Common myeloid progenitor, CD34-positive (primary cell): ENCODE measurements around the gene ADGRB3.

Experiments used
- CTCF ChIA-PET: fragments of 350-600 bp; sonication (Branson Sonifier 250); formaldehyde crosslinking; loops from one replicate; lab custom pipeline; 2021; ENCODE audit warnings: antibody characterized with exemption; lab: Charles Lee
- POLR2A ChIA-PET: fragments of 350-600 bp; sonication (Branson Sonifier 250); formaldehyde crosslinking; loops from one replicate; lab custom pipeline; 2021; ENCODE audit warnings: antibody characterized with exemption; lab: Charles Lee
- DNase-seq, 3 donors: peaks; one replicate each; pipeline versions ENCODE4 v3.0.0 to v3.0.0-alpha.2; 2013
- H3K27ac ChIP-seq, 2 experiments: 1 replicate in 1 of 2; 2 replicates in 1 of 2; pipeline ENCODE4 v1.7.0; 2013; ENCODE audit warnings: inconsistent platforms in 2 of 2, low read length in 2 of 2, mild to moderate bottlenecking in 2 of 2, low read depth in 1 of 2, moderate library complexity in 1 of 2; ENCODE audit not compliant: severe bottlenecking in 2 of 2, insufficient read depth in 1 of 2, poor library complexity in 1 of 2
- H3K27me3 ChIP-seq, 5 experiments: replicated peaks in 2 of 5; 1 replicate in 3 of 5; 2 replicates in 2 of 5; pipeline versions ENCODE4 v1.6.1 to v1.7.0; 2013; ENCODE audit warnings: low read length in 4 of 5, mild to moderate bottlenecking in 2 of 5, moderate library complexity in 2 of 5, inconsistent platforms in 1 of 5; ENCODE audit not compliant: insufficient read depth in 5 of 5, control insufficient read depth in 4 of 5
- H3K36me3 ChIP-seq, 4 experiments: 1 replicate in 2 of 4; 2 replicates in 2 of 4; pipeline versions ENCODE4 v1.6.1 to v1.7.0; 2013; ENCODE audit warnings: low read length in 3 of 4, control low read depth in 1 of 4, mild to moderate bottlenecking in 1 of 4; ENCODE audit not compliant: control insufficient read depth in 4 of 4, insufficient read depth in 4 of 4
- H3K4me1 ChIP-seq, 4 experiments: 1 replicate in 3 of 4; 2 replicates in 1 of 4; pipeline versions ENCODE4 v1.6.1 to v1.7.1; 2013; ENCODE audit warnings: low read length in 3 of 4, mild to moderate bottlenecking in 3 of 4, control low read depth in 1 of 4, inconsistent platforms in 1 of 4, moderate library complexity in 1 of 4; ENCODE audit not compliant: control insufficient read depth in 4 of 4, insufficient read depth in 4 of 4; ENCODE audit errors: control extremely low read depth in 1 of 4
- H3K4me3 ChIP-seq, 7 experiments: 1 replicate in 4 of 7; 2 replicates in 3 of 7; pipeline versions ENCODE4 v1.5.1 to v1.7.0; 2013; ENCODE audit warnings: mild to moderate bottlenecking in 7 of 7, low read length in 6 of 7, moderate library complexity in 6 of 7, inconsistent platforms in 2 of 7, low read depth in 2 of 7, control low read depth in 1 of 7; ENCODE audit not compliant: insufficient read depth in 4 of 7, control insufficient read depth in 1 of 7; ENCODE audit errors: extremely low read depth in 1 of 7
- H3K9me3 ChIP-seq, 5 experiments: 1 replicate in 4 of 5; 2 replicates in 1 of 5; pipeline versions ENCODE4 v1.6.1 to v1.7.1; 2013; ENCODE audit warnings: low read length in 4 of 5, mild to moderate bottlenecking in 2 of 5, inconsistent platforms in 1 of 5, low read depth in 1 of 5, moderate library complexity in 1 of 5; ENCODE audit not compliant: control insufficient read depth in 4 of 5, insufficient read depth in 2 of 5; ENCODE audit errors: control extremely low read depth in 1 of 5
- WGBS: methylation state at CpG from one replicate; pipeline ENCODE4 v1.1.5; 2013; ENCODE audit not compliant: insufficient coverage; 5-methylcytosine and 5-hydroxymethylcytosine counted together

The ADGRB3 gene

DNA sequence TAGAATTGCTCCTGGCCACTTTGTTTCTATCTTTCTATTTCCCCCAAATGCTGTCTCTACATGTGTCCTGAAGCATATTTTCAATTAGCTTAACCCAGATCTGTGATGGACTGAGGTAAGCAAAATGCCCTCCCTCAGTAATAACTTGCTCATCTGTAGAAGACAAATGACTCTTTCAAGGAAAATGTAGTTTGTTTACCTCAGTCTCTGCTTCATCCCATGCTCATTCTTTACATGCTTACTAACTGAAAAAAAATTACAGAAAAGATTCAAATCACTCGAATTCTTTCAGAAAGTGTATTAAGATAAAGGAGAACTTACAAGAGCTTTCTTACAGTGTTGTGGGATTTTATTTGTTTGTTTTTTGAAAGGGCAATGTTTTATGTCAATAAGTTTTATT is 630.6 kb downstream of the ADGRB3 start:
- Histone ChIP-seq H3K9me3 (no peaks in the 10 kb centered on the region), H3K27ac (no peak overlapping the region), H3K4me3 (no peak overlapping the region), H3K36me3 (no peaks in the 10 kb centered on the region), H3K4me1 (no peaks in the 10 kb centered on the region), H3K27me3 (no peaks in the 10 kb centered on the region)
- no peak for DNase-seq
- no CpG with 5 or more reads among the region's 1 CpG for WGBS
- ChIA-PET POLR2A (no interaction called here), CTCF (no interaction called here)

DNA sequence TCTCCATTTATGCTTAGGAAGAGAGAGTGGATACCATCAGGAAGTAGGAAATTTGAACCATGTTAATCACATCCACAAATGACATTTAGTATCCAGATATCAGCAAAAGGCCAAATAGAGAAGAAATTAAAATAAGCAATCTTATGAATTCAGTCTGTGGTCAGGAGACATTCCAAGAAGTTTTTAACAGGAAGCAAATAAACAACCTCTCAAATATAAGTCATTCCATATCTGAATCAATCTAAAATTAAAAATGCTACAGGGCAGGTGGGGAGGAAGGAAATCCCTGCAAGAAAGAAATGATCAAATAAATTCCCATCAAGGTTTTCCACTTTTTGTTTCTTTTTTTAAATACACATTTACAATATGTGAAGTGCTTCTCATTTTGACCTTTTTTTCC is 641.1 kb downstream of the ADGRB3 start:
- H3K4me3 ChIP-seq: no peak overlapping the region
- no peaks in the 10 kb centered on the region for H3K36me3 ChIP-seq
- no peak overlapping the region for H3K27ac ChIP-seq
- ChIA-PET CTCF (no interaction called here), POLR2A (no interaction called here)
- H3K9me3 ChIP-seq: no peaks in the 10 kb centered on the region
- no peaks in the 10 kb centered on the region for H3K27me3 ChIP-seq
- no peaks in the 10 kb centered on the region for H3K4me1 ChIP-seq
- DNase-seq: no peak

DNA sequence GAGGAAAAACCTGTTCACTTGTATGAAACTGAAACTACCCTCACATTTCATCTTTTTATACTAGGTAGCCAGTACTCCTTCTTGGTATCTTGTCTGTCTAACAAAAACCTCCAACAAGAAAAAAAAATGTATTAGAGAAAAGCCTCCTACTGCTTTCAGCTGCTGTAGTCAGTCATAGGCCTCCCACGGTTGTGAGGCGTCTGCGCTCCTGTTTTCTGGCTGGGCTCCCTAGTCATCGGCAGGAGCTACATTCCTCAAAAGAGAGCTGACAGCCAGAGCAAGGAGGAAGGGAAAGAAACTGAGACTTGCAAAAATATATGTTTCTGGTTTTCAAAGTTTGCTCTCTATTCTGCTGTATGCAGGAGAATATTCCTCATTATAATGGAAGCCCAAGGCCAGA is 644.7 kb downstream of the ADGRB3 start:
- Histone ChIP-seq H3K4me3 (no peak overlapping the region), H3K27me3 (no peaks in the 10 kb centered on the region), H3K27ac (no peak overlapping the region), H3K36me3 (no peaks in the 10 kb centered on the region), H3K4me1 (no peaks in the 10 kb centered on the region), H3K9me3 (no peaks in the 10 kb centered on the region)
- POLR2A ChIA-PET: no interaction called here
- no peak for DNase-seq
- CTCF ChIA-PET: no interaction called here
- 100% methylated on average over 4 of the region's 4 CpGs for WGBS

DNA sequence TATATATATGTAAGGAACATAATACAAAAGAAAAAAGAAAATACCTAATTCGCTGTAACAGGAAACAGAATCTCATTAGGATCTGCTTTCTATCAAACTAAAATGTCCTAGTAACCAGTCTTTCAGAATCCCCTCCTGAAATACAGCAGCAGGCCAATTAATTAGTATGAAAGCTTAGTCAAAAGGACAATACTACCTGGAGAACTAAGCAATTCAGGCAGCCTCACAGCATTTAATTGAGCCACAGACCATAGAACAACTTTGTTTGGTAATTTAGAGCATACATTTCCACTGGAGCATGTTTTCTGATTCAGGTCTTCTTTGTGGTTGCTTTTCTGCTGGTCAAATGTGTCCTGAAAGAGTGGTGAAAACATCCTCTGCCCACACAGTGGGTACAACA is 645.8 kb downstream of the ADGRB3 start:
- no peak for DNase-seq
- no peaks in the 10 kb centered on the region for H3K27me3 ChIP-seq
- H3K4me3 ChIP-seq: no peak overlapping the region
- H3K4me1 ChIP-seq: no peaks in the 10 kb centered on the region
- H3K9me3 ChIP-seq: no peaks in the 10 kb centered on the region
- ChIA-PET POLR2A (no interaction called here), CTCF (no interaction called here)
- H3K36me3 ChIP-seq: no peaks in the 10 kb centered on the region
- no CpG with 5 or more reads among the region's 1 CpG for WGBS
- H3K27ac ChIP-seq: no peak overlapping the region

DNA sequence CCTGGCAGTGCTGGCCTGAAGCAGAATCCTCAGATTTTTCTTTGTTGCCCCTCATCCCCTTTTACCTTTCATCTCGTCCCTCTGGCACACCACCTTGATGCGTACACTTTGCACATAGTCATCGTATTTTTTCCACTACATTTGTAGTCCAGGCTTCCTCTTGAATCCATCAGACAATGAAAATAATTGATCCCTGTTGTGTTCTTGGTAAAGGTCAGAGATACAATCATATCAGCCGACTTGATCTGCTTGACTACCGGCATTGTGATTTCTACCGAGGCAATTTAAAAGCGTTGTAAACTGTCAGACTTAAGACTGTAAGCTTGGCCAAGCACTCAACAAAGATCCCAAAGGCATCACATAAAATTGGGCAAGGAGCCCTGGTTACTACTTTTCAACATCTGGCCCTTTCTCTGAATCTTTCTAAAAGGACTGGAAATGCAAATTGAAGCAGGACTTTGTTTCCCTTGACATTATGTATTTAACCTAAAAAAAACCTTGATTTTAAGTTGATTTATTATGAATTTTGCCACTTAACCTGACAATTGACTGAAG is 649.2 kb downstream of the ADGRB3 start:
- CTCF ChIA-PET: no interaction called here
- H3K9me3 ChIP-seq: no peaks in the 10 kb centered on the region
- H3K27ac ChIP-seq: no peak overlapping the region
- H3K4me3 ChIP-seq: no peak overlapping the region
- POLR2A ChIA-PET: no interaction called here
- no peaks in the 10 kb centered on the region for H3K4me1 ChIP-seq
- DNase-seq: no peak
- no peaks in the 10 kb centered on the region for H3K27me3 ChIP-seq
- H3K36me3 ChIP-seq: no peaks in the 10 kb centered on the region
- 100% methylated on average over 4 of the region's 7 CpGs for WGBS

DNA sequence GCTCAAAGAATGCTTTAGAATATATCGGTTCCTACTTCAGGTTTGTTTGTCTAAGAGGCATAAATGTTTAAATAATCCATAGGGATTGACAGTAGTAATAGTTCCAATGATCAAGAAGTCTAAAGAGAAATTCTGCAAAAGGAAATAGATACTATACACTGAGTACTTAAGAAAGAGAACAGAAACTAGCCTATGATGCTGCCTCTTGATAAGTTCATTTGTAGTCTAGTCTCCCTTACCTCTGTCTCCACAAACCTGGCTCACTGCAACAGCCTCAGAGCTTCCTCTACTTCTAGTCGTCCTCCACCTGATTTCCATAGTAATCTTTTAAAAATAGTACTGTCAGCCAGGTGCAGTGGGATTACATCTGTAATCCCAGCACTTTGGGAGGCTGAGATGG is 650.0 kb downstream of the ADGRB3 start:
- Histone ChIP-seq H3K4me1 (peaks cover 0 to 7% (median 0%) of the 10 kb centered on the region in 4 experiments), H3K36me3 (no peaks in the 10 kb centered on the region), H3K27ac (no peak overlapping the region), H3K4me3 (no peak overlapping the region), H3K27me3 (no peaks in the 10 kb centered on the region), H3K9me3 (no peaks in the 10 kb centered on the region)
- WGBS: no CpG with 5 or more reads among the region's 2 CpGs
- CTCF ChIA-PET: no interaction called here
- DNase-seq: no peak
- POLR2A ChIA-PET: no interaction called here

DNA sequence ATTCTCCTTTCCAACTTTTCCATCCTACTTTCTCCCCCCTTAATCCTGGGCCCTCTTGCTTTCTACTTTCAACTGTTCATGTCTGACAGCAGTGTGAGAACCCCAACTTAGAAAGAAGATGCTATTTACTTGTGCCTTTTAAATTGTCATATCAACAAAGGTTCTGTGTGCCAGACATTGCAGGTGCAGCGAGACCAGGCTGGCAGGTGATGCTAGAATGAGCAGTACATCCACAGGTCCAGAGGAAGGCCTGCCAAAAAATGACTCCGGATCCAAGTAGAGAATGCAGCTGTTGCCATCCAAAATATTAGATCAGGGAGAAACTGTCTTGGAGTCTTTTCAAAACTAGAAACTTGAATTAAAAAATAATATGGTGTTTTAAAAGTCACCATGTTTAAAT is 651.2 kb downstream of the ADGRB3 start:
- Histone ChIP-seq H3K36me3 (no peaks in the 10 kb centered on the region), H3K9me3 (no peaks in the 10 kb centered on the region), H3K4me1 (peaks cover 0 to 7% (median 0%) of the 10 kb centered on the region in 4 experiments), H3K27me3 (no peaks in the 10 kb centered on the region), H3K4me3 (no peak overlapping the region), H3K27ac (no peak overlapping the region)
- ChIA-PET CTCF (no interaction called here), POLR2A (no interaction called here)
- no peak for DNase-seq
- WGBS: 100% methylated on average over 1 of the region's 2 CpGs
